Peyer's patch (tissue), 4 donors: ENCODE measurements around the gene C12orf56. TPM values are rescaled to one million over a fixed set of nuclear protein-coding genes. Genes with fewer than 3 reads are reported as not detected.
"Not testable (repeated sequence)": the region's sequence is repeated elsewhere in the genome, so short reads cannot be mapped to it uniquely, and the experiment has no call there.

Experiments
- DNase-seq, 3 donors: peaks; one replicate each; pipeline ENCODE4 v3.0.0-alpha.2; 2017 to 2019
- H3K27ac ChIP-seq, 4 donors: fragments of 200-600 bp; sonication (generic); one replicate each; pipeline ENCODE4 v1.5.1; 2016 to 2019
- H3K27me3 ChIP-seq, 2 donors: fragments of 200-600 bp; sonication (generic); one replicate each; pipeline ENCODE4 v1.5.1; 2019
- H3K36me3 ChIP-seq, 3 donors: fragments of 200-600 bp; sonication (generic); one replicate each; pipeline ENCODE4 v1.5.1; 2016 to 2019
- H3K4me1 ChIP-seq, 4 donors: fragments of 200-600 bp; sonication (generic); one replicate each; pipeline ENCODE4 v1.5.1; 2016 to 2019
- H3K4me3 ChIP-seq, 4 donors: fragments of 200-600 bp; sonication (generic); 1 replicate in 3 of 4; 2 replicates in 1 of 4; pipeline ENCODE4 v1.5.1; 2016 to 2019; ENCODE audit warnings: mild to moderate bottlenecking in 1 of 4
- H3K9me3 ChIP-seq, 4 donors: fragments of 200-600 bp; sonication (generic); one replicate each; pipeline ENCODE4 v1.5.1; 2016 to 2019; ENCODE audit warnings: mild to moderate bottlenecking in 1 of 4
- CTCF ChIP-seq, 6 experiments: fragments of 450-650 bp in 4 of 6; fragments of 200-600 bp in 2 of 6; sonication (generic) in 1 of 6; IDR thresholded peaks; one replicate each; pipeline ENCODE4 v1.5.1; 2017 to 2019; ENCODE audit warnings: antibody characterized with exemption in 6 of 6, mild to moderate bottlenecking in 3 of 6, moderate library complexity in 1 of 6
- POLR2A ChIP-seq, 2 donors: fragments of 450-650 bp; IDR thresholded peaks; one replicate each; pipeline ENCODE4 v1.5.1; 2017; ENCODE audit warnings: antibody characterized with exemption in 2 of 2, mild to moderate bottlenecking in 2 of 2, moderate library complexity in 2 of 2
- total RNA-seq, 4 donors: library from RNA; depleted of rRNA; stranded (reverse); fragments of >200 nt; gene quantifications; one replicate each; pipeline ENCODE4 v1.1.0, GENCODE V29; 2016

The C12orf56 gene
- total RNA-seq, 4 donors from 2014 or later = not detected

GRCh38 chr12:64222009-64222765 lies 168.4 kb downstream of the C12orf56 start, which contains the start of gene KICS2:
KICS2 (minus strand) TSS chr12:64222296; CDS start chr12:64222237, 59 bp downstream.
- H3K4me1 ChIP-seq = peaks cover 0 to 7% (median 0%) of the 10 kb centered on the region in 4 donors
- peak within 1 kb of the TSS; percentile 61 to 84 (median 78) for H3K4me3 ChIP-seq
- H3K27ac ChIP-seq = peak within 1 kb of the TSS; percentile 86 to 92 (median 88)
- DNase-seq = peak; percentile 91 to 97 (median 96)
- no peaks in the 10 kb centered on the region for H3K36me3 ChIP-seq
- H3K9me3 ChIP-seq = no peaks in the 10 kb centered on the region
- H3K27me3 ChIP-seq = no peaks in the 10 kb centered on the region
- peak; percentile 67 to 84 for TF ChIP-seq POLR2A (IDR thresholded peaks at IDR 0.05)
- peak in 2 of 6 experiments; percentile 5 to 11 for TF ChIP-seq CTCF (IDR thresholded peaks at IDR 0.05)

GRCh38 chr12:64221651-64222008 lies 168.9 kb downstream of the C12orf56 start:
- Histone ChIP-seq H3K27ac (peak overlapping the region; percentile 86 to 92 (median 88)), H3K27me3 (no peaks in the 10 kb centered on the region), H3K4me1 (peaks cover 0 to 7% (median 0%) of the 10 kb centered on the region in 4 donors), H3K4me3 (peak overlapping the region; percentile 61 to 84 (median 78)), H3K9me3 (no peaks in the 10 kb centered on the region), H3K36me3 (no peaks in the 10 kb centered on the region)
- TF ChIP-seq POLR2A (IDR thresholded peaks at IDR 0.05) (no peak), CTCF (IDR thresholded peaks at IDR 0.05) (no peak)
- DNase-seq = peak; percentile 86 to 93 (median 88)

DNA sequence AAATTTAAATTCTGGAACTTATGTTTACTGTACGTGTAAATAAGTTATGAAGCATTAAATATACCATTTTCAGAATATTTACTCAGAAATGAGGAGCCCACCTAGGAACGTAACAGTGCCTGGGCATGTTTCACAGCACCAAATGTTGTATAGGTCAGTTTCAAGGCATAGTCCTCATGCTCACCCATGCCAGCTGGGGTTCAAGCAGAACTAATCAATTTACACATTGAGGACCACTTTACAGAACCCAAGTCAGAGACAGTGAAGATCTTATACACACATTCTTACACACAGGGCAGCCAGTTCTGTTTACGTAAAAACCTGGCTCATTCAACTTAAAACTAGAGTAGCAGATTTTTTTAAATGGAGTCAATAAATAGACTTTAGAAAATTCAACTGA lies 170.5 kb downstream of the C12orf56 start:
- TF ChIP-seq POLR2A (IDR thresholded peaks at IDR 0.05) (no peak), CTCF (IDR thresholded peaks at IDR 0.05) (no peak)
- no peak overlapping the region for H3K4me3 ChIP-seq
- no peaks in the 10 kb centered on the region for H3K36me3 ChIP-seq
- peaks cover 0 to 7% (median 0%) of the 10 kb centered on the region in 4 donors for H3K4me1 ChIP-seq
- DNase-seq = no peak
- H3K9me3 ChIP-seq = no peaks in the 10 kb centered on the region
- no peaks in the 10 kb centered on the region for H3K27me3 ChIP-seq
- H3K27ac ChIP-seq = no peak overlapping the region

DNA sequence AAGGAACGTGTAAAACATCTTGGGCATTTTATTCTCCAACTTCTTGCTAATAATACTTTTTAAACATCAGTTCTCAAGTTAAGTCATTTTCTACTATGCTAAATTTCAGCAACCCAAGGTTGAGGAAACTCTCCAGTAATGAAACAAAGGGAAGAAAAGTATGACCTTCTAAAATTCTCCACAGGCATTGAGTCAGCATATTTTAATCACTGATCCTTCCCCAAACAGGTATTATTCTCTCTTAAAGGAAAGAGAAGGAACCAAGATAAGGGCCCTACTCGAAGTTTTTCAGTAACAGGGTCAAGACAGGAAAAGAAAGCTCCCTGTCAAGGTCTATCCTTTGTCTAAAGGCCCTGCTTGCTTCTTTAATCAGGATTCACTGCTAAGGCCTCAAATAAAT lies 171.4 kb downstream of the C12orf56 start:
- H3K9me3 ChIP-seq = no peaks in the 10 kb centered on the region
- DNase-seq = no peak
- peaks cover 0 to 7% (median 0%) of the 10 kb centered on the region in 4 donors for H3K4me1 ChIP-seq
- H3K27ac ChIP-seq = no peak overlapping the region
- H3K27me3 ChIP-seq = no peaks in the 10 kb centered on the region
- no peak overlapping the region for H3K4me3 ChIP-seq
- H3K36me3 ChIP-seq = no peaks in the 10 kb centered on the region
- TF ChIP-seq POLR2A (IDR thresholded peaks at IDR 0.05) (no peak), CTCF (IDR thresholded peaks at IDR 0.05) (no peak)

DNA sequence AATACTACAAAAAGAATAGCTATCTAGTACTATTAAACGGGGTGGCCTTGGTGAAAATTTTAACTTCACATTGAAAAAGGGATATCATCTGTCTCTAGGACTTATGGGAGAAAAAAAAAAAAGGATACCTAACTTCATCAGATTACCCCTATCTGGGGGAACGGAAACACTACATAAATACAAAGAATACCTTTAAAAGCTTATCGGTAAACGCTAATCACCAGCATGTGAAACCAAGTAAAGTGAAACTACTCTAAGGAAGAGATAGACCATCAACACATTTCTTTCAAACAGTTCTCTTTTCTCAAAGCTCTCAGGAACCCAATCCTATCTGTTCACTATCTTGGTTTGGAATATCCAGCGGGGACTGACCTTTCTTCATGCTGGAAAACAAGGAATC lies 172.0 kb downstream of the C12orf56 start:
- H3K4me1 ChIP-seq = peaks cover 0 to 7% (median 0%) of the 10 kb centered on the region in 4 donors
- no peak for TF ChIP-seq POLR2A (IDR thresholded peaks at IDR 0.05)
- TF ChIP-seq CTCF (IDR thresholded peaks at IDR 0.05) = no peak
- H3K36me3 ChIP-seq = no peaks in the 10 kb centered on the region
- no peaks in the 10 kb centered on the region for H3K9me3 ChIP-seq
- no peaks in the 10 kb centered on the region for H3K27me3 ChIP-seq
- no peak overlapping the region for H3K4me3 ChIP-seq
- no peak overlapping the region for H3K27ac ChIP-seq
- no peak for DNase-seq

GRCh38 chr12:64217643-64218042 lies 172.9 kb downstream of the C12orf56 start:
- not testable (repeated sequence) for H3K27ac ChIP-seq, DNase-seq, H3K4me1 ChIP-seq, H3K4me3 ChIP-seq, H3K36me3 ChIP-seq, H3K27me3 ChIP-seq, H3K9me3 ChIP-seq
